Measurements from ENCODE around the gene CYP1A1.

DNA sequence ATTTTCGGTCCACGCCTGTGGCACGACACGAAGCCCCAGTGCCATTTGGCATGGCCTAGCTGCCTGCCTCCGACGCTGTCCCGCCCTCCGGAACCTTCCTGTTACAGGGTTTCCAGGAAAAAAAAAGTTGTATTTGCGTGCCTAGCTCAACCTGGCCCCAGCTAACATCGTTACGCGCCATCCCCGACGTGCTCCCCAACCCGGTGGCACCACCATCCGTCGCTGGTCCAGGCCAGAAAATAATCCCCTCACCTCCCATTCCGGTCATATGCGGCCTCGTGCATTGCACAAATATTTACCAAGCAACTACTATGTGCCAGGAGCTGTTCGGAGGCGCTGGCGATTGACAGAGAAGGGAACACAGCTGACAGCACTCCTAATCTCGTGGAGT, 1.4 kb upstream of the CYP1A1 start:
- TF ChIP-seq, protein P1, sequence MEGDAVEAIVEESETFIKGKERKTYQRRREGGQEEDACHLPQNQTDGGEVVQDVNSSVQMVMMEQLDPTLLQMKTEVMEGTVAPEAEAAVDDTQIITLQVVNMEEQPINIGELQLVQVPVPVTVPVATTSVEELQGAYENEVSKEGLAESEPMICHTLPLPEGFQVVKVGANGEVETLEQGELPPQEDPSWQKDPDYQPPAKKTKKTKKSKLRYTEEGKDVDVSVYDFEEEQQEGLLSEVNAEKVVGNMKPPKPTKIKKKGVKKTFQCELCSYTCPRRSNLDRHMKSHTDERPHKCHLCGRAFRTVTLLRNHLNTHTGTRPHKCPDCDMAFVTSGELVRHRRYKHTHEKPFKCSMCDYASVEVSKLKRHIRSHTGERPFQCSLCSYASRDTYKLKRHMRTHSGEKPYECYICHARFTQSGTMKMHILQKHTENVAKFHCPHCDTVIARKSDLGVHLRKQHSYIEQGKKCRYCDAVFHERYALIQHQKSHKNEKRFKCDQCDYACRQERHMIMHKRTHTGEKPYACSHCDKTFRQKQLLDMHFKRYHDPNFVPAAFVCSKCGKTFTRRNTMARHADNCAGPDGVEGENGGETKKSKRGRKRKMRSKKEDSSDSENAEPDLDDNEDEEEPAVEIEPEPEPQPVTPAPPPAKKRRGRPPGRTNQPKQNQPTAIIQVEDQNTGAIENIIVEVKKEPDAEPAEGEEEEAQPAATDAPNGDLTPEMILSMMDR (conservative IDR thresholded peaks at IDR 0.05 in 1 of 2, IDR thresholded peaks at IDR 0.05 in 1 of 2; ENCODE audit: extremely low read depth in 1 of 2, insufficient read depth in 1 of 2, low read depth in 1 of 2, low read length in 2 of 2) = no peak
- no peak for TF ChIP-seq EZH2 (IDR thresholded peaks at IDR 0.05; ENCODE audit: borderline replicate concordance, low read length)
